ENCODE measurements around the gene TAP1. TPM values are rescaled to one million over a fixed set of nuclear protein-coding genes. Genes with fewer than 3 reads are reported as not detected.

The TAP1 gene
- total RNA-seq, 1 experiment from 2014 or later, result 12.1 TPM

GRCh38 chr6:32868257-32868788, 14.8 kb upstream of the TAP1 start:
- WGBS (ENCODE audit: extremely low coverage, insufficient read length, low lambda C conversion rate), result no CpG with 5 or more reads among the region's 5 CpGs
- H2BK120ac ChIP-seq (ENCODE audit: low read depth, low read length, poor library complexity, severe bottlenecking), result no peak overlapping the region
- H3K23me2 ChIP-seq (ENCODE audit: insufficient read length, low read depth, low read length, poor library complexity, severe bottlenecking), result no peaks in the 10 kb centered on the region
- DNase-seq, result peak; percentile 54
- H4K8ac ChIP-seq (replicated peaks; ENCODE audit: insufficient read length, low read depth, low read length), result no peak overlapping the region
- no peak overlapping the region for H3K4ac ChIP-seq (ENCODE audit: low read depth, low read length)
- H3K9me3 ChIP-seq (ENCODE audit: control insufficient read depth, low read depth, low read length), result no peaks in the 10 kb centered on the region
- H2BK15ac ChIP-seq (ENCODE audit: low read depth, low read length), result no peak overlapping the region
- H3K9ac ChIP-seq (ENCODE audit: extremely low read depth, insufficient read length, low read length), result no peak overlapping the region
- H3K27ac ChIP-seq (ENCODE audit: insufficient read length, low read depth, low read length), result no peak overlapping the region
- no peak overlapping the region for H3T11ph ChIP-seq (ENCODE audit: low read length)
- TF ChIP-seq CTCF (conservative IDR thresholded peaks at IDR 0.05), result peak; percentile 97
- Mint-ChIP-seq H3K4me3 (no peak overlapping the region), H3K4me1 (0 out of 4 replicates have a peak, but pooled peaks cover 0 to 2% of the 10 kb centered on the region in 2 experiments), H3K36me3 (ENCODE audit: insufficient read depth in 1 of 3, low read depth in 3 of 3) (no peaks in the 10 kb centered on the region), H3K27me3 (ENCODE audit: low read depth) (peaks cover 19% of the 10 kb centered on the region), H3K27ac (no peak overlapping the region), H3K9me3 (no peaks in the 10 kb centered on the region; a peak in 1 of 5 replicates)
- H3K56ac ChIP-seq (ENCODE audit: insufficient read length, low read depth, low read length), result no peak overlapping the region
- H3K23ac ChIP-seq (ENCODE audit: insufficient read length, low read depth, low read length), result no peak overlapping the region
- no peaks in the 10 kb centered on the region for H3K27me3 ChIP-seq (ENCODE audit: insufficient read depth, low read length)
- H2BK20ac ChIP-seq (ENCODE audit: low read depth, low read length, poor library complexity, severe bottlenecking), result no peak overlapping the region
- H2BK5ac ChIP-seq (ENCODE audit: insufficient read length, low read length), result no peak overlapping the region
- no peak overlapping the region for H3K4me2 ChIP-seq (ENCODE audit: insufficient read depth, insufficient read length, low read length)
- H2AK5ac ChIP-seq (ENCODE audit: insufficient read length, low read length), result no peak overlapping the region
- H4K5ac ChIP-seq (ENCODE audit: insufficient read length, low read depth, low read length), result no peak overlapping the region
- H4K20me1 ChIP-seq (ENCODE audit: control insufficient read depth, insufficient read depth, insufficient read length), result no peaks in the 10 kb centered on the region
- no peaks in the 10 kb centered on the region for H3K79me2 ChIP-seq (ENCODE audit: insufficient read depth, low read length)
- H3K79me1 ChIP-seq (ENCODE audit: insufficient read depth, low read depth, low read length, poor library complexity, severe bottlenecking), result no peaks in the 10 kb centered on the region
- H3K18ac ChIP-seq (ENCODE audit: insufficient read length, low read depth, low read length), result no peak overlapping the region
- no peak overlapping the region for H3K14ac ChIP-seq (ENCODE audit: insufficient read depth, low read length)
- H4K91ac ChIP-seq (ENCODE audit: insufficient read length, low read depth, low read length), result no peak overlapping the region
- H2BK12ac ChIP-seq (ENCODE audit: insufficient read length, low read depth, low read length), result no peak overlapping the region
- H3K4me1 ChIP-seq (ENCODE audit: insufficient read depth, low read length), result no peaks in the 10 kb centered on the region
- no peak overlapping the region for H2AFZ ChIP-seq (ENCODE audit: low read length)
